Prostate gland (tissue), 2 donors: ENCODE data around the gene PLA2G3.
"Not testable (repeated sequence)": the region's sequence is repeated elsewhere in the genome, so short reads cannot be mapped to it uniquely, and the experiment has no call there.

Experiments
- CTCF ChIP-seq, 4 experiments: fragments of 200-600 bp in 2 of 4; fragments of 450-650 bp in 2 of 4; sonication (generic) in 2 of 4; IDR thresholded peaks; 1 replicate in 3 of 4; 2 replicates in 1 of 4; pipeline ENCODE4 v1.5.1; 2016 to 2019; ENCODE audit warnings: antibody characterized with exemption in 4 of 4, mild to moderate bottlenecking in 2 of 4, moderate library complexity in 2 of 4
- POLR2A ChIP-seq: fragments of 450-650 bp; IDR thresholded peaks from one replicate; pipeline ENCODE4 v1.6.1; 2016; ENCODE audit warnings: antibody characterized with exemption, mild to moderate bottlenecking
- POLR2AphosphoS5 ChIP-seq: sonication (generic); formaldehyde crosslinking; IDR thresholded peaks from one replicate; pipeline ENCODE4 v1.6.1; 2017; ENCODE audit warnings: antibody characterized with exemption

GRCh38 chr22:31112547-31113091 lies 27.7 kb downstream of the PLA2G3 start:
- TF ChIP-seq CTCF (IDR thresholded peaks at IDR 0.05); POLR2A; POLR2AphosphoS5: not testable (repeated sequence)
